ENCODE data around the gene DLK1. TPM values are rescaled to one million over a fixed set of nuclear protein-coding genes. Genes with fewer than 3 reads are reported as not detected.

The DLK1 gene
- total and polyA plus RNA-seq, 2 donors = 4.8 to 6.9 TPM

DNA sequence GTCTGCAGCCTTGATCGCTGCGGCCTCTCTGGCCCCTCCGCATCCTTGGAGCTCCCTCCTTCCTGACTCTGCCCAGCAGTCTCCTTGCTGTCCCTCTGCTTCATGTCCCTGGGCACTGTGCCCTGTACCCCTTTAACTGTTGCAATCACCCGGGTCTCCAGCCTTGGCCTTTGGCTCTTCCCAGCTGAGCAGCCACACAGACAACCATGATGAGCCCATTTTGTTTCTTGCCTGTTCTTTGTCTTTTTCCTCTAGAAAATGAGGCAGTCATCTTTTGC lies 58.6 kb downstream of the DLK1 start:
- WGBS = 98% methylated on average over 4 of the region's 4 CpGs
- Histone ChIP-seq H3K36me3 (ENCODE audit: control insufficient read depth in 2 of 2, insufficient read depth in 2 of 2, low read length in 1 of 2) (no peaks in the 10 kb centered on the region), H3K27ac (ENCODE audit: low read depth in 1 of 2, low read length in 1 of 2) (no peak overlapping the region), H3K27me3 (ENCODE audit: control insufficient read depth in 2 of 2, insufficient read depth in 1 of 2, low read length in 1 of 2) (no peaks in the 10 kb centered on the region), H3K4me3 (ENCODE audit: low read length in 2 of 2) (no peak overlapping the region), H3K4me1 (ENCODE audit: control insufficient read depth in 2 of 2, insufficient read depth in 2 of 2, low read length in 2 of 2) (no peaks in the 10 kb centered on the region), H3K9me3 (ENCODE audit: control insufficient read depth in 2 of 2, insufficient read depth in 1 of 2, low read length in 1 of 2) (no peaks in the 10 kb centered on the region)
- DNase-seq (ENCODE audit: low read depth in 6 of 9, low spot score in 9 of 9) = no peak

- Histone ChIP-seq H3K9me3 (ENCODE audit: control insufficient read depth in 2 of 2, insufficient read depth in 1 of 2, low read length in 1 of 2) (no peaks in the 10 kb centered on the region), H3K27ac (ENCODE audit: low read depth in 1 of 2, low read length in 1 of 2) (no peak overlapping the region), H3K36me3 (ENCODE audit: control insufficient read depth in 2 of 2, insufficient read depth in 2 of 2, low read length in 1 of 2) (no peaks in the 10 kb centered on the region), H3K27me3 (ENCODE audit: control insufficient read depth in 2 of 2, insufficient read depth in 1 of 2, low read length in 1 of 2) (no peaks in the 10 kb centered on the region), H3K4me1 (ENCODE audit: control insufficient read depth in 2 of 2, insufficient read depth in 2 of 2, low read length in 2 of 2) (no peaks in the 10 kb centered on the region), H3K4me3 (ENCODE audit: low read length in 2 of 2) (no peak overlapping the region)
- DNase-seq (ENCODE audit: low read depth in 6 of 9, low spot score in 9 of 9) = no peak
- WGBS = 97% methylated on average over 7 of the region's 7 CpGs
Observed at GRCh38 chr14:100785626-100786025, 58.9 kb downstream of the DLK1 start.

GRCh38 chr14:100786131-100786530 lies 59.4 kb downstream of the DLK1 start:
- WGBS = 95% methylated on average over 11 of the region's 11 CpGs
- no peak for DNase-seq (ENCODE audit: low read depth in 6 of 9, low spot score in 9 of 9)
- H3K4me1 ChIP-seq (ENCODE audit: control insufficient read depth in 2 of 2, insufficient read depth in 2 of 2, low read length in 2 of 2) = no peaks in the 10 kb centered on the region
- no peak overlapping the region for H3K4me3 ChIP-seq (ENCODE audit: low read length in 2 of 2)
- no peaks in the 10 kb centered on the region for H3K9me3 ChIP-seq (ENCODE audit: control insufficient read depth in 2 of 2, insufficient read depth in 1 of 2, low read length in 1 of 2)
- H3K27me3 ChIP-seq (ENCODE audit: control insufficient read depth in 2 of 2, insufficient read depth in 1 of 2, low read length in 1 of 2) = no peaks in the 10 kb centered on the region
- H3K36me3 ChIP-seq (ENCODE audit: control insufficient read depth in 2 of 2, insufficient read depth in 2 of 2, low read length in 1 of 2) = no peaks in the 10 kb centered on the region
- H3K27ac ChIP-seq (ENCODE audit: low read depth in 1 of 2, low read length in 1 of 2) = no peak overlapping the region

DNA sequence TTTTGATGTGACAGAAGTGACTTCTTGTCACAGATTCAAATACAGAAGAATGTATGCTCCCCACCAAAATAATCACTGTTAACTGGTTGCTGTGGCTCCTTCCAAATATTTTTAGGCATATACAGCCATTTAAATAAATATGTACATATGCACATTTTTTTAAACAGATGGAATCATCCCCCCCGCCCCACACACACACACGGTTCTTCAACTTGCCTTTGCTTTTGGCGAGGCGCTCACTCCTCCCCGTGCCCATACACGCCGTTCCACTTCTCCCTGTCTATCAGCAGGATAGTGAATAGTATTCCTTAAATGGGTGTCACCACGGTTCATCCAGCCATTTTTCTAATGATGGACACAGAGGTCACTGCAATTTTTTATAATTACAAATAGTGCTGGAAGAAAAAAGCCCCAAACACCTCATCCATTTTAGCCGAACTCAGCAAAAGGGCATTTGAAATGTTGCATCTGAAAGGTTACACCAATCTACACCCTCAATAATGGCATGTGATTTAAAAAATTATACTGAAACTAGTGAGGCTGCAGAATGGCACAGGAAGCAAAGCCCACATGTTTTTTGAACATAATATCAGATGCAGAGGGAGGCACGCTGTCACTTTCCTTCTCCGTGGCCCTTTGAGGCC lies 60.0 kb downstream of the DLK1 start:
- H3K27ac ChIP-seq (ENCODE audit: low read depth in 1 of 2, low read length in 1 of 2) = no peak overlapping the region
- 87% methylated on average over 11 of the region's 11 CpGs for WGBS
- no peaks in the 10 kb centered on the region for H3K27me3 ChIP-seq (ENCODE audit: control insufficient read depth in 2 of 2, insufficient read depth in 1 of 2, low read length in 1 of 2)
- H3K9me3 ChIP-seq (ENCODE audit: control insufficient read depth in 2 of 2, insufficient read depth in 1 of 2, low read length in 1 of 2) = no peaks in the 10 kb centered on the region
- DNase-seq (ENCODE audit: low read depth in 6 of 9, low spot score in 9 of 9) = no peak
- H3K4me3 ChIP-seq (ENCODE audit: low read length in 2 of 2) = no peak overlapping the region
- no peaks in the 10 kb centered on the region for H3K36me3 ChIP-seq (ENCODE audit: control insufficient read depth in 2 of 2, insufficient read depth in 2 of 2, low read length in 1 of 2)
- H3K4me1 ChIP-seq (ENCODE audit: control insufficient read depth in 2 of 2, insufficient read depth in 2 of 2, low read length in 2 of 2) = no peaks in the 10 kb centered on the region

DNA sequence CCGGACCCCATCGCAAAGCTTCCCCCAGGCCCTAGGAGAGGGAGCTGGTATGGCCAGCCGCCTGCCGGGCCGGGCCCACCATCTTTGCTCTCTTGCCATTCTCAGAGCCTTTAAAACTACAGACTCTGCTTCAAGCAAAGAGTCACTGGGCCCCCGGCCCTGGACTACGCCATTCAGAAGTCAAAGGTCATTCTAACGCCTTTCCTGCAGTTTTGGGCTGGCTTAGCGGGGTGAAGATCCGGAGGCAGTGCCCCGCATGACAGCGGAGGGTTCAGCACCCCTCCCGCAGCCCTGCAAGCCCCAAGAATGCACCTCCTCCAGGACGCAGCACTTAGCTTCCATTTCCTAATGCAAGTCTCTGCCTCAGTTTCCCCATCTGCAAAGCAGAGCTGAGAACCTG lies 61.0 kb downstream of the DLK1 start:
- WGBS = 96% methylated on average over 14 of the region's 14 CpGs
- no peaks in the 10 kb centered on the region for H3K27me3 ChIP-seq (ENCODE audit: control insufficient read depth in 2 of 2, insufficient read depth in 1 of 2, low read length in 1 of 2)
- no peak for DNase-seq (ENCODE audit: low read depth in 6 of 9, low spot score in 9 of 9)

More for the DNA sequence above, 61.0 kb downstream of the DLK1 start:
- Histone ChIP-seq H3K36me3 (ENCODE audit: control insufficient read depth in 2 of 2, insufficient read depth in 2 of 2, low read length in 1 of 2) (no peaks in the 10 kb centered on the region), H3K4me3 (ENCODE audit: low read length in 2 of 2) (no peak overlapping the region), H3K27ac (ENCODE audit: low read depth in 1 of 2, low read length in 1 of 2) (no peak overlapping the region), H3K4me1 (ENCODE audit: control insufficient read depth in 2 of 2, insufficient read depth in 2 of 2, low read length in 2 of 2) (no peaks in the 10 kb centered on the region), H3K9me3 (ENCODE audit: control insufficient read depth in 2 of 2, insufficient read depth in 1 of 2, low read length in 1 of 2) (no peaks in the 10 kb centered on the region)

Other genes starting within 250 kb of the DLK1 start
- gene BEGAIN, start 139.5 kb upstream of the DLK1 start, total RNA-seq = 0.42 TPM
- 1.0 TPM for gene BEGAIN, start 139.5 kb upstream of the DLK1 start, polyA plus RNA-seq
- 12.6 TPM for gene MEG3, start 99.2 kb downstream of the DLK1 start, total RNA-seq
- gene MEG3, start 99.2 kb downstream of the DLK1 start, polyA plus RNA-seq = 103 TPM
- gene RTL1, start 176.8 kb downstream of the DLK1 start, total RNA-seq = under 0.01 TPM
- 0.02 TPM for gene RTL1, start 176.8 kb downstream of the DLK1 start, polyA plus RNA-seq